ENCODE measurements around the gene NKD1. TPM values are rescaled to one million over a fixed set of nuclear protein-coding genes. Genes with fewer than 3 reads are reported as not detected.

The NKD1 gene
- total RNA-seq: under 0.01 TPM in 1 of 2 replicates, not detected in the other

DNA sequence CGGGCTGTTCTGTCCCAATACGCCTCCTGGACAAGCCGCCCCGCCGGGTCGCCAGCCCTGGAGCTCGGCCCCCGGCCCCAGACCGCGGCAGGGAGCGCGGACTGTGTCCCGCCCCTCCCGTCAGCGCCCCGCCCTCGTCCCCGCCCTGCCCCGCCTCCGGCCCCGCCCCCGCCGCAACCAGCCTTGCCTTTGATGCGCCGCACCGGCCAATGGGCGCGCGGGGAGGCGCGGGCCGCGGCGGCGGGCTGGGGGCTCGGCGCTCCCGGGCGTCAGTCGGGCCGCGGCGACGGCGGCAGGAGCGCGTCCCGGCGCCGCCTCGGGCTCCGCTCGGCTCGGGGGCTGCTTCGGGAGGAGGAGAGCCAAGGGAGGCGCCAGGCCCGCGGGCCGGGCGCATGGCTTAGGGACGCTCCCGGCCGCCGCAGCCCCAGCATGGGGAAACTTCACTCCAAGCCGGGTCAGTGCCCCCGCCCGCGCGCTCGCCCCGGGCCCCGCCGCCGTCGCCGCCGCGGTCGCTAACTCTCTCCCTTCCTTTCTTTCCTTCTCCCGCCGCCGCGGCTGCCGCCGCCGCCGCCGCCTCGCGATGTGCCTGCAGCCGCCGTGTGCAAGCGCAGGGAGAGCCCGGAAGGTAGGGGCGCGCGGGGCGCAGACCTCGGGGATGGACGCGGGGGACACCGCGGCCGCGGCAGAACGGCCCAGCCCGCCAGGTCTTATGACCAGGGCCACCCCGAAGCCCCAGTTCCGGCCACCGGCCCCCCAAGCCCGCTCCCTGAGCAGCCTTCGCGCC, at the start of gene NKD1:
TSS of gene NKD1 (plus strand) at position 272 of the 784 bp plus-strand sequence. CDS start at position 430, 158 bp downstream.

GRCh38 chr16:50681021-50681885, 133.1 kb downstream of the NKD1 start, which contains the start of gene SNX20:
TSS of gene SNX20 (minus strand) at chr16:50681312. CDS start at chr16:50677526, 3,786 bp downstream.

DNA sequence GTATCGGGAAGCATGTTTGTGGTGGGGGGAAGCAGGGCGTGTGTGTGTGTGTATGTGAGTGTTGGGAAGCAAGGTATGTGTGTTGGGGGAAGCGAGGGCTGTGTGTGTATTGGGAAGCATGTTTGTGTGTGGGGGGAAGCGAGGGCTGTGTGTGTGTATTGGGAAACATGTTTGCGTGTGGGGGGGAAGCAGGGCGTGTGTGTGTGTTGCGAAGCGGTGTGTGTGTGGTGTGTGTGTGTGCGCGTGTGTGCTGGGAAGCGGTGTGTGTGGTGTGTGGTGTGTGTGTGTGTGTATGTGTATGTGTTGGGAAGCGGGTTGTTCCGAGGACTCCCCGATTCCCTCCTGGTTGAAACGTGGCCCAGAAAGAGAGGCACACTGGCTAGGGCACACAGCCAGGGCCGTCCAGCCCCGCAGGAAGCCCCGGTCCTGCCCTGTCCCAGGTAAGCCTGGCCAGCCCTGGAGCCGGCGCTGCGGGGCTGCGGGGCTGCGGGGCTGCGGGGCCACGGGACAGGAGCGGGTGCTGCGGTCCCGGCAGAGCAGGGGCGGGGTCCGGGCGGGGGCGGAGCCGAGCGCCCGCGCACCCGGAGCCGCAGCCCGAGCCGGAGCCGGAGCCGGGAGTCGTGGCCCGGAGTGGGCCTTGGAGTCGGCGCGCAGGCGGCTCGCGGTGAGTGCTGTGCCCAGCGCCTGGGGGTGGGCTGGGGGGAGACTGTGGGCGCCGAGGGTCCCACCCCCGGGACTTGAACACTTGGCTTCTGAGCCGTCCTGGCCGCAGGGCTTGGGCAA, 145.0 kb downstream of the NKD1 start, which contains the start of gene NOD2:
TSS of gene NOD2 (plus strand) at position 608 of the 783 bp plus-strand sequence. CDS start 5,890 bp downstream, outside the sequence.

Other genes with a start within 250 kb of the NKD1 start
- gene BRD7, start 179.4 kb upstream of the NKD1 start, total RNA-seq: 41.0 and 49.9 TPM in 2 replicates
- 0.07 TPM in 1 of 2 replicates, not detected in the other for gene SNX20, start 132.9 kb downstream of the NKD1 start, total RNA-seq
- gene NOD2, start 145.2 kb downstream of the NKD1 start, total RNA-seq: 0.30 and 0.33 TPM in 2 replicates
- gene CYLD, start 193.7 kb downstream of the NKD1 start, total RNA-seq: 21.2 and 22.3 TPM in 2 replicates

Measured in mammary microvascular endothelial cell (primary cell).